HCT116 (cell line): ENCODE results near the gene MCF2L2.

Experiments used
- ATF3 ChIP-seq: IDR thresholded peaks from 2 replicates; pipeline ENCODE4 v1.6.1; 2012
- EGR1 ChIP-seq: IDR thresholded peaks from 2 replicates; pipeline ENCODE4 v1.6.1; 2012; ENCODE audit warnings: low read depth
- EZH2 ChIP-seq: fragments of 200-600 bp; sonication (generic); IDR thresholded peaks from 2 replicates; pipeline ENCODE4 v1.6.1; 2017; ENCODE audit warnings: antibody characterized with exemption, mixed run types
- EZH2phosphoT487 ChIP-seq: fragments of 200-600 bp; IDR thresholded peaks from 2 replicates; pipeline ENCODE4 v1.6.1; 2018; ENCODE audit warnings: antibody characterized with exemption, borderline replicate concordance
- POLR2A ChIP-seq: IDR thresholded peaks from 2 replicates; pipeline ENCODE4 v1.7.0; 2011; ENCODE audit warnings: borderline replicate concordance; ENCODE audit not compliant: insufficient read depth, insufficient read length; ENCODE audit errors: extremely low read depth
- POLR2AphosphoS5 ChIP-seq: IDR thresholded peaks from 2 replicates; pipeline ENCODE4 v1.6.1; 2011; ENCODE audit warnings: mild to moderate bottlenecking, low read depth, low read length, moderate library complexity
- RAD21 ChIP-seq: IDR thresholded peaks from 2 replicates; pipeline ENCODE4 v1.6.1; 2012; ENCODE audit warnings: low read depth, mild to moderate bottlenecking
- SRF ChIP-seq: IDR thresholded peaks from 2 replicates; pipeline ENCODE4 v1.6.1; 2012; ENCODE audit warnings: low read depth
- TCF7L2 ChIP-seq: IDR thresholded peaks from 2 replicates; pipeline ENCODE4 v1.7.0; 2011; ENCODE audit warnings: borderline replicate concordance, inconsistent platforms; ENCODE audit not compliant: insufficient read depth, insufficient read length; ENCODE audit errors: extremely low read depth
- YY1 ChIP-seq: IDR thresholded peaks from 2 replicates; pipeline ENCODE4 v1.6.1; 2011; ENCODE audit warnings: low read length, low read depth, moderate library complexity, mild to moderate bottlenecking; ENCODE audit not compliant: insufficient replicate concordance; ENCODE audit errors: extremely low read depth
- ZFX ChIP-seq: fragments of 450-650 bp; IDR thresholded peaks from 2 replicates; pipeline ENCODE4 v1.6.1; 2017
- ZNF274 ChIP-seq: fragments of 200-500 bp; sonication (Bioruptor generic); IDR thresholded peaks from 2 replicates; pipeline ENCODE4 v1.6.1; 2014; ENCODE audit warnings: mild to moderate bottlenecking, low read depth, low read length, inconsistent platforms
- TF ChIP-seq, protein P1 (sequence below), 3 experiments: fragments of 200-600 bp in 1 of 3; sonication (generic) in 1 of 3; IDR thresholded peaks in 2 of 3; conservative IDR thresholded peaks in 1 of 3; 2 replicates each; pipeline ENCODE4 v1.5.1; 2012 to 2017; ENCODE audit warnings: low read depth in 2 of 3, low read length in 2 of 3, antibody characterized with exemption in 1 of 3, borderline replicate concordance in 1 of 3, control low read depth in 1 of 3, mild to moderate bottlenecking in 1 of 3, mixed read lengths in 1 of 3, mixed run types in 1 of 3, moderate library complexity in 1 of 3; ENCODE audit not compliant: insufficient read depth in 1 of 3
- TF ChIP-seq, protein P2 (sequence below): IDR thresholded peaks from 2 replicates; pipeline ENCODE4 v1.6.1; 2012; ENCODE audit warnings: low read depth

GRCh38 chr3:183342824-183343223 is 85.6 kb downstream of the MCF2L2 start:
- TF ChIP-seq, protein P1, sequence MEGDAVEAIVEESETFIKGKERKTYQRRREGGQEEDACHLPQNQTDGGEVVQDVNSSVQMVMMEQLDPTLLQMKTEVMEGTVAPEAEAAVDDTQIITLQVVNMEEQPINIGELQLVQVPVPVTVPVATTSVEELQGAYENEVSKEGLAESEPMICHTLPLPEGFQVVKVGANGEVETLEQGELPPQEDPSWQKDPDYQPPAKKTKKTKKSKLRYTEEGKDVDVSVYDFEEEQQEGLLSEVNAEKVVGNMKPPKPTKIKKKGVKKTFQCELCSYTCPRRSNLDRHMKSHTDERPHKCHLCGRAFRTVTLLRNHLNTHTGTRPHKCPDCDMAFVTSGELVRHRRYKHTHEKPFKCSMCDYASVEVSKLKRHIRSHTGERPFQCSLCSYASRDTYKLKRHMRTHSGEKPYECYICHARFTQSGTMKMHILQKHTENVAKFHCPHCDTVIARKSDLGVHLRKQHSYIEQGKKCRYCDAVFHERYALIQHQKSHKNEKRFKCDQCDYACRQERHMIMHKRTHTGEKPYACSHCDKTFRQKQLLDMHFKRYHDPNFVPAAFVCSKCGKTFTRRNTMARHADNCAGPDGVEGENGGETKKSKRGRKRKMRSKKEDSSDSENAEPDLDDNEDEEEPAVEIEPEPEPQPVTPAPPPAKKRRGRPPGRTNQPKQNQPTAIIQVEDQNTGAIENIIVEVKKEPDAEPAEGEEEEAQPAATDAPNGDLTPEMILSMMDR (IDR thresholded peaks at IDR 0.05 in 2 of 3, conservative IDR thresholded peaks at IDR 0.05 in 1 of 3; ENCODE audit: borderline replicate concordance in 1 of 3, insufficient read depth in 1 of 3, low read depth in 2 of 3, low read length in 2 of 3), result no peak
- TF ChIP-seq, protein P2, sequence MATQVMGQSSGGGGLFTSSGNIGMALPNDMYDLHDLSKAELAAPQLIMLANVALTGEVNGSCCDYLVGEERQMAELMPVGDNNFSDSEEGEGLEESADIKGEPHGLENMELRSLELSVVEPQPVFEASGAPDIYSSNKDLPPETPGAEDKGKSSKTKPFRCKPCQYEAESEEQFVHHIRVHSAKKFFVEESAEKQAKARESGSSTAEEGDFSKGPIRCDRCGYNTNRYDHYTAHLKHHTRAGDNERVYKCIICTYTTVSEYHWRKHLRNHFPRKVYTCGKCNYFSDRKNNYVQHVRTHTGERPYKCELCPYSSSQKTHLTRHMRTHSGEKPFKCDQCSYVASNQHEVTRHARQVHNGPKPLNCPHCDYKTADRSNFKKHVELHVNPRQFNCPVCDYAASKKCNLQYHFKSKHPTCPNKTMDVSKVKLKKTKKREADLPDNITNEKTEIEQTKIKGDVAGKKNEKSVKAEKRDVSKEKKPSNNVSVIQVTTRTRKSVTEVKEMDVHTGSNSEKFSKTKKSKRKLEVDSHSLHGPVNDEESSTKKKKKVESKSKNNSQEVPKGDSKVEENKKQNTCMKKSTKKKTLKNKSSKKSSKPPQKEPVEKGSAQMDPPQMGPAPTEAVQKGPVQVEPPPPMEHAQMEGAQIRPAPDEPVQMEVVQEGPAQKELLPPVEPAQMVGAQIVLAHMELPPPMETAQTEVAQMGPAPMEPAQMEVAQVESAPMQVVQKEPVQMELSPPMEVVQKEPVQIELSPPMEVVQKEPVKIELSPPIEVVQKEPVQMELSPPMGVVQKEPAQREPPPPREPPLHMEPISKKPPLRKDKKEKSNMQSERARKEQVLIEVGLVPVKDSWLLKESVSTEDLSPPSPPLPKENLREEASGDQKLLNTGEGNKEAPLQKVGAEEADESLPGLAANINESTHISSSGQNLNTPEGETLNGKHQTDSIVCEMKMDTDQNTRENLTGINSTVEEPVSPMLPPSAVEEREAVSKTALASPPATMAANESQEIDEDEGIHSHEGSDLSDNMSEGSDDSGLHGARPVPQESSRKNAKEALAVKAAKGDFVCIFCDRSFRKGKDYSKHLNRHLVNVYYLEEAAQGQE, result no peak
- no peak for TF ChIP-seq POLR2A
- no peak for TF ChIP-seq ATF3
- no peak for TF ChIP-seq ZFX
- no peak for TF ChIP-seq RAD21
- no peak for TF ChIP-seq SRF
- TF ChIP-seq YY1, result no peak
- TF ChIP-seq TCF7L2, result no peak
- TF ChIP-seq EGR1, result no peak
- TF ChIP-seq POLR2AphosphoS5, result no peak
- no peak for TF ChIP-seq EZH2phosphoT487
- no peak for TF ChIP-seq EZH2
- TF ChIP-seq ZNF274, result no peak
